Esophagus squamous epithelium (tissue), 4 donors: ENCODE data around the gene LRRC36.

Experiments used
- CTCF ChIP-seq, 6 experiments: fragments of 450-650 bp in 4 of 6; fragments of 200-600 bp in 2 of 6; sonication (generic) in 2 of 6; IDR thresholded peaks; one replicate each; pipeline ENCODE4 v1.5.1; 2016 to 2019; ENCODE audit warnings: antibody characterized with exemption in 6 of 6, mild to moderate bottlenecking in 4 of 6, moderate library complexity in 4 of 6
- POLR2A ChIP-seq, 4 donors: fragments of 450-650 bp; IDR thresholded peaks; one replicate each; pipeline ENCODE4 v1.6.1; 2017; ENCODE audit warnings: antibody characterized with exemption in 4 of 4, mild to moderate bottlenecking in 4 of 4, moderate library complexity in 3 of 4

GRCh38 chr16:67433131-67433719, 106.6 kb downstream of the LRRC36 start:
- TF ChIP-seq CTCF (IDR thresholded peaks at IDR 0.05) (no peak), POLR2A (IDR thresholded peaks at IDR 0.05) (no peak)
